SK-MEL-5 (cell line): ENCODE measurements around the gene SWSAP1. TPM values are rescaled to one million over a fixed set of nuclear protein-coding genes. Genes with fewer than 3 reads are reported as not detected.
"Not testable (repeated sequence)": the region's sequence is repeated elsewhere in the genome, so short reads cannot be mapped to it uniquely, and the experiment has no call there.

ENCODE experiments used
- DNase-seq: peaks from one replicate; pipeline ENCODE4 v3.0.0-alpha.2; 2016; ENCODE audit warnings: low read depth, low spot score
- in situ Hi-C: cut with HindIII; loops from 2 replicates; pipeline ENCODE4 v1.10.0; 2016; ENCODE audit warnings: low sequenced_read_pairs, high pct_unique_total_duplicates, low pct_unique_long_range_greater_than_20kb
- total RNA-seq: library from RNA; depleted of rRNA; stranded (reverse); fragments of >200 nt; shearing (Covaris generic); gene quantifications from 2 replicates; pipeline ENCODE4 v1.2.3, GENCODE V29; 2014

SWSAP1 gene
- total RNA-seq, 1 experiment from 2014 or later: 2.4 TPM

GRCh38 chr19:11347546-11348039 lies 26.9 kb upstream of the SWSAP1 start:
- in situ Hi-C loops: no loop called here

GRCh38 chr19:11349171-11349570 lies 25.3 kb upstream of the SWSAP1 start:
- in situ Hi-C loops: no loop called here
- DNase-seq: no peak

More at GRCh38 chr19:11347546-11348039, 26.9 kb upstream of the SWSAP1 start:
- no peak for DNase-seq

- in situ Hi-C loops, DNase-seq: not testable (repeated sequence)
These were observed 20.4 kb upstream of the SWSAP1 start for GRCh38 chr19:11354102-11354501.

- peak; percentile 91 for DNase-seq
- in situ Hi-C loops: no loop called here
These were observed 19.0 kb upstream of the SWSAP1 start, which contains the start of gene PLPPR2 for GRCh38 chr19:11355160-11356073. TSS of gene PLPPR2 (plus strand) at chr19:11355432. CDS start at chr19:11357674, 2,242 bp downstream.

- in situ Hi-C loops: no loop called here
- no peak for DNase-seq
These were observed 18.4 kb upstream of the SWSAP1 start for GRCh38 chr19:11356074-11356397.

GRCh38 chr19:11356676-11357550 lies 17.6 kb upstream of the SWSAP1 start:
- DNase-seq: no peak
- in situ Hi-C loops: no loop called here

- in situ Hi-C loops: no loop called here
- no peak for DNase-seq
These were observed 15.0 kb upstream of the SWSAP1 start for GRCh38 chr19:11359421-11359820.

- in situ Hi-C loops: no loop called here
- DNase-seq: peak; percentile 42
These were observed 13.3 kb upstream of the SWSAP1 start for GRCh38 chr19:11361037-11361770.

GRCh38 chr19:11361771-11362731 lies 12.4 kb upstream of the SWSAP1 start:
- no peak for DNase-seq
- in situ Hi-C loops: no loop called here

GRCh38 chr19:11363881-11364280 lies 10.6 kb upstream of the SWSAP1 start:
- DNase-seq: no peak
- in situ Hi-C loops: no loop called here

- no peak for DNase-seq
- in situ Hi-C loops: no loop called here
These were observed 10.1 kb upstream of the SWSAP1 start for GRCh38 chr19:11364296-11364904.

- DNase-seq: no peak
- in situ Hi-C loops: no loop called here
These were observed 9.5 kb upstream of the SWSAP1 start for GRCh38 chr19:11364935-11365334.

- DNase-seq: no peak
- in situ Hi-C loops: no loop called here
These were observed 8.8 kb upstream of the SWSAP1 start for GRCh38 chr19:11365557-11366117.

GRCh38 chr19:11367528-11367927 lies 6.9 kb upstream of the SWSAP1 start:
- DNase-seq: no peak
- in situ Hi-C loops: no loop called here

GRCh38 chr19:11370744-11371143 lies 3.7 kb upstream of the SWSAP1 start:
- DNase-seq: no peak
- in situ Hi-C loops: no loop called here
